ENCODE data around the gene COX7A2L. TPM values are rescaled to one million over a fixed set of nuclear protein-coding genes. Genes with fewer than 3 reads are reported as not detected.

Gene COX7A2L
- total and polyA plus RNA-seq, 2 experiments from 2014 or later = 112 to 149 TPM

DNA sequence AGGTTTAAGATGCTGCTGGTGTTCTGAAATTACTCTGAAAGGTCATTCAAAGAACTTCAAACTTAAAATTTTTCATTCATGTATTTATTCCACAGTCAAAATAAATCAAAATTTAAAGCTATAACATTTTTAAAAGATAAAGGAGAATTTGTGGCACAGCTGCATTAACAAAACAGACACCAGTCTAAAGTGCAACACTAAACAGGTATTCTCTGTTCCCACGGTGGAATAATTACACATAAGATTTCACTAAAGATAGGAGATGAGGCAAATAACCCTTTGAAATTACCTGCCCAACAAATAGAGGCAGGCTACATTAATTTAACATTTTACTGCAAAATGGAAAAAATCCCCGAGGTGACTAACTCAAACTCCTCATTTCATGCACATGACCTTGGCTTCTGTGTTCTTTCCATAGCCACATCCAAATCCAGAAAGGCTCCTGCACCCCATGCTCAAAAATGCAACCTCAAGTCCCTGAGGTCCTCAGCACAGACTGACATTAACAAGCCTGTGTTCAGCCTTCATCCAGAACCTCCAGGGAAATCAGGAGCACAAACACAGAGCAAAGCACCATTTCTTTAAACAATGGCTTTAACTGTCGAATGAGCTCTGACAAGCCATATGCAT lies 10.5 kb downstream of the COX7A2L start (continued):
- TF ChIP-seq ZNF462 (CRISPR knock-in tag; IDR thresholded peaks at IDR 0.05) = no peak
- TF ChIP-seq POLR2AphosphoS5 (IDR thresholded peaks at IDR 0.05; ENCODE audit: low read depth) = no peak
- no peak for TF ChIP-seq ZNF331 (CRISPR knock-in tag; IDR thresholded peaks at IDR 0.05; ENCODE audit: low read depth)
- TF ChIP-seq EZH2phosphoT487 (IDR thresholded peaks at IDR 0.05; ENCODE audit: unreplicated experiment) = no peak
- TF ChIP-seq CTCF (conservative IDR thresholded peaks at IDR 0.05; ENCODE audit: low read depth in 2 of 2) = no peak
- TF ChIP-seq CREB1 (CRISPR knock-in tag; IDR thresholded peaks at IDR 0.05; ENCODE audit: low read depth) = no peak
- TF ChIP-seq NANOG (IDR thresholded peaks at IDR 0.05; ENCODE audit: borderline replicate concordance) = no peak
- no peak for TF ChIP-seq ETS1 (IDR thresholded peaks at IDR 0.05)
- TF ChIP-seq EZH2 (IDR thresholded peaks at IDR 0.05; ENCODE audit: low read depth, unreplicated experiment) = no peak
